Gastroesophageal sphincter (tissue), 4 donors: ENCODE measurements around the gene SYNCRIP. TPM values are rescaled to one million over a fixed set of nuclear protein-coding genes. Genes with fewer than 3 reads are reported as not detected.

Experiments
- ATAC-seq: fragments of 150-250 bp; one replicate; pipeline ENCODE4 v1.9.1; 2016; ENCODE audit warnings: mild to moderate bottlenecking, moderate library complexity
- H3K27ac ChIP-seq, 4 donors: fragments of 200-600 bp; sonication (generic) in 3 of 4; 1 replicate in 3 of 4; 2 replicates in 1 of 4; pipeline ENCODE4 v1.5.1; 2016 to 2019
- H3K27me3 ChIP-seq: fragments of 200-600 bp; sonication (generic); one replicate; pipeline ENCODE4 v1.5.1; 2019
- H3K36me3 ChIP-seq, 2 donors: fragments of 200-600 bp; sonication (generic); one replicate each; pipeline ENCODE4 v1.5.1; 2019; ENCODE audit warnings: control low read depth in 1 of 2
- H3K4me1 ChIP-seq, 3 donors: fragments of 200-600 bp; sonication (generic); 1 replicate in 2 of 3; 2 replicates in 1 of 3; pipeline ENCODE4 v1.5.1; 2016 to 2019; ENCODE audit warnings: control low read depth in 2 of 3
- H3K4me3 ChIP-seq, 2 donors: fragments of 200-600 bp; sonication (generic); one replicate each; pipeline ENCODE4 v1.5.1; 2019; ENCODE audit warnings: mild to moderate bottlenecking in 1 of 2, moderate library complexity in 1 of 2
- H3K9me3 ChIP-seq, 3 donors: fragments of 200-600 bp; sonication (generic); one replicate each; pipeline ENCODE4 v1.5.1; 2017 to 2019; ENCODE audit warnings: control low read depth in 2 of 3
- EP300 ChIP-seq: sonication (generic); formaldehyde crosslinking; IDR thresholded peaks from one replicate; pipeline ENCODE4 v1.6.1; 2017; ENCODE audit warnings: antibody characterized with exemption, mild to moderate bottlenecking
- POLR2A ChIP-seq, 2 donors: fragments of 450-650 bp; IDR thresholded peaks; one replicate each; pipeline ENCODE4 v1.6.1; 2017; ENCODE audit warnings: antibody characterized with exemption in 2 of 2, mild to moderate bottlenecking in 2 of 2, moderate library complexity in 1 of 2
- POLR2AphosphoS5 ChIP-seq: sonication (generic); formaldehyde crosslinking; IDR thresholded peaks from one replicate; pipeline ENCODE4 v1.6.1; 2017; ENCODE audit warnings: antibody characterized with exemption
- WGBS, 2 donors: methylation state at CpG; one replicate each; pipeline ENCODE4 v1.1.5; 2018; ENCODE audit warnings: low coverage in 1 of 2; 5-methylcytosine and 5-hydroxymethylcytosine counted together
- total RNA-seq, 4 donors: library from RNA; depleted of rRNA; stranded (reverse); fragments of >200 nt; gene quantifications; one replicate each; pipeline ENCODE4 v1.1.0, GENCODE V29; 2016
- TF ChIP-seq, protein P1 (sequence below), 4 experiments: fragments of 200-600 bp in 2 of 4; fragments of 450-650 bp in 2 of 4; sonication (generic) in 1 of 4; IDR thresholded peaks; one replicate each; pipeline ENCODE4 v1.5.1; 2017 to 2019; ENCODE audit warnings: antibody characterized with exemption in 4 of 4, mild to moderate bottlenecking in 2 of 4, moderate library complexity in 2 of 4

The SYNCRIP gene
- total RNA-seq = 100 to 1,000 TPM in 2 of 4 donors, 10 to 100 TPM in 2; 78.4 to 105 (median 97.9) TPM

GRCh38 chr6:85642774-85643536, at the start of gene SYNCRIP:
Gene SYNCRIP (minus strand): TSS chr6:85642886. CDS start chr6:85641439, 1,447 bp downstream.
- TF ChIP-seq, protein P1, sequence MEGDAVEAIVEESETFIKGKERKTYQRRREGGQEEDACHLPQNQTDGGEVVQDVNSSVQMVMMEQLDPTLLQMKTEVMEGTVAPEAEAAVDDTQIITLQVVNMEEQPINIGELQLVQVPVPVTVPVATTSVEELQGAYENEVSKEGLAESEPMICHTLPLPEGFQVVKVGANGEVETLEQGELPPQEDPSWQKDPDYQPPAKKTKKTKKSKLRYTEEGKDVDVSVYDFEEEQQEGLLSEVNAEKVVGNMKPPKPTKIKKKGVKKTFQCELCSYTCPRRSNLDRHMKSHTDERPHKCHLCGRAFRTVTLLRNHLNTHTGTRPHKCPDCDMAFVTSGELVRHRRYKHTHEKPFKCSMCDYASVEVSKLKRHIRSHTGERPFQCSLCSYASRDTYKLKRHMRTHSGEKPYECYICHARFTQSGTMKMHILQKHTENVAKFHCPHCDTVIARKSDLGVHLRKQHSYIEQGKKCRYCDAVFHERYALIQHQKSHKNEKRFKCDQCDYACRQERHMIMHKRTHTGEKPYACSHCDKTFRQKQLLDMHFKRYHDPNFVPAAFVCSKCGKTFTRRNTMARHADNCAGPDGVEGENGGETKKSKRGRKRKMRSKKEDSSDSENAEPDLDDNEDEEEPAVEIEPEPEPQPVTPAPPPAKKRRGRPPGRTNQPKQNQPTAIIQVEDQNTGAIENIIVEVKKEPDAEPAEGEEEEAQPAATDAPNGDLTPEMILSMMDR (IDR thresholded peaks at IDR 0.05) = no peak
- TF ChIP-seq POLR2AphosphoS5 (peak; percentile 97), POLR2A (IDR thresholded peaks at IDR 0.05) (peak; percentile 86 to 90)
- H3K36me3 ChIP-seq = peaks cover 0 to 27% of the 10 kb centered on the region in 2 donors
- peak; percentile 89 for ATAC-seq
- H3K4me3 ChIP-seq = peak within 1 kb of the TSS; percentile 91 to 97
- H3K27me3 ChIP-seq = no peaks in the 10 kb centered on the region
- WGBS, 2 donors = 1% methylated on average over 20 of the region's 76 CpGs; no CpG with 5 or more reads in 1 of the 2 donors
- H3K27ac ChIP-seq = peak within 1 kb of the TSS; percentile 97 to 99 (median 98)
- no peaks in the 10 kb centered on the region for H3K9me3 ChIP-seq
- peaks cover 0 to 50% (median 18%) of the 10 kb centered on the region in 3 donors for H3K4me1 ChIP-seq

GRCh38 chr6:85691478-85691877, 48.8 kb upstream of the SYNCRIP start:
- TF ChIP-seq EP300 (no peak), POLR2AphosphoS5 (no peak), POLR2A (IDR thresholded peaks at IDR 0.05) (no peak)
- TF ChIP-seq, protein P1 (IDR thresholded peaks at IDR 0.05) = no peak
- H3K4me3 ChIP-seq = no peak overlapping the region
- H3K27me3 ChIP-seq = no peaks in the 10 kb centered on the region
- no peaks in the 10 kb centered on the region for H3K4me1 ChIP-seq
- H3K36me3 ChIP-seq = no peaks in the 10 kb centered on the region
- 100% methylated on average over 1 of the region's 1 CpG; no CpG with 5 or more reads in 1 of the 2 donors for WGBS, 2 donors
- H3K9me3 ChIP-seq = no peaks in the 10 kb centered on the region
- no peak for ATAC-seq
- H3K27ac ChIP-seq = no peak overlapping the region

DNA sequence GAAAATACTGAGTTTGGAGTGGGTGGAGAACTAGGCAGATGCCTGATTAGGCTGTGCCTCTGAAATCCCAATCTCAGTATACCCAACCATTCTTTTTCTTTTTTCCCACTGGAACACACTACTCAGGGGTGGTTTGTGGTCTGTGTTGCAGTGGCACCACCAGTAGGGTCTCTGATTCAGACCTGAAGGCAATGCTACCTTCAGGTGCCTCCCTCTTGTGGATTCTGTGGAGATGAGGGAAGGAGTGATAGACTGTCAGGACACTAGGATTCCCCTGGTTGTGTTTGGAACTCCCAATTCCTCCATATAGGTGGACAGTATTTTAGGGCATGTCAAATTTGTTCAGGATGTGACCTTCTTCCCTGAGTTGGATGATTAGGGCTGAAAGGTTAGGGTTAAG, 47.4 kb upstream of the SYNCRIP start:
- no peak for ATAC-seq
- Histone ChIP-seq H3K4me3 (no peak overlapping the region), H3K36me3 (no peaks in the 10 kb centered on the region), H3K9me3 (no peaks in the 10 kb centered on the region), H3K27me3 (no peaks in the 10 kb centered on the region), H3K4me1 (no peaks in the 10 kb centered on the region), H3K27ac (no peak overlapping the region)
- TF ChIP-seq POLR2A (IDR thresholded peaks at IDR 0.05) (no peak), POLR2AphosphoS5 (no peak), EP300 (no peak)
- TF ChIP-seq, protein P1 (IDR thresholded peaks at IDR 0.05) = no peak

- TF ChIP-seq POLR2AphosphoS5 (no peak), POLR2A (IDR thresholded peaks at IDR 0.05) (no peak), EP300 (no peak)
- TF ChIP-seq, protein P1 (IDR thresholded peaks at IDR 0.05) = no peak
- WGBS, 2 donors = 88 to 94% methylated on average over 2 to 4 of the region's 4 CpGs
- Histone ChIP-seq H3K9me3 (no peaks in the 10 kb centered on the region), H3K27me3 (no peaks in the 10 kb centered on the region), H3K36me3 (no peaks in the 10 kb centered on the region), H3K27ac (no peak overlapping the region), H3K4me3 (no peak overlapping the region), H3K4me1 (no peaks in the 10 kb centered on the region)
- no peak for ATAC-seq
These were observed 43.0 kb upstream of the SYNCRIP start for GRCh38 chr6:85685713-85686112.

- Histone ChIP-seq H3K27ac (no peak overlapping the region), H3K4me3 (no peak overlapping the region), H3K9me3 (no peaks in the 10 kb centered on the region), H3K36me3 (no peaks in the 10 kb centered on the region), H3K27me3 (no peaks in the 10 kb centered on the region), H3K4me1 (peaks cover 0 to 1% (median 0%) of the 10 kb centered on the region in 3 donors)
- ATAC-seq = no peak
- 100% methylated on average over 1 to 2 of the region's 2 CpGs for WGBS, 2 donors
- TF ChIP-seq POLR2A (IDR thresholded peaks at IDR 0.05) (no peak), EP300 (no peak), POLR2AphosphoS5 (no peak)
- TF ChIP-seq, protein P1 (IDR thresholded peaks at IDR 0.05) = no peak
These were observed 42.1 kb upstream of the SYNCRIP start for GRCh38 chr6:85684809-85685171.
